HEK293 (cell line): Measurements from ENCODE around the gene TACC2.

Source experiments
- CTCF ChIA-PET: fragments of 350-600 bp; formaldehyde crosslinking; extraction: SDS; loops from one replicate; lab custom pipeline; 2021; ENCODE audit warnings: antibody characterized with exemption; lab: Yijun Ruan, JAX
- POLR2A ChIA-PET: fragments of 300-600 bp; formaldehyde crosslinking; extraction: SDS; loops from one replicate; lab custom pipeline; 2020; ENCODE audit warnings: antibody characterized with exemption, inconsistent platforms; lab: Yijun Ruan, JAX
- H3K27ac ChIP-seq: fragments of 200-500 bp; sonication (Bioruptor generic); 2 replicates; pipeline ENCODE4 v1.5.1; 2014; ENCODE audit warnings: low read depth, low read length, control low read depth, inconsistent platforms; ENCODE audit errors: extremely low read depth
- H3K36me3 ChIP-seq, 2 experiments: fragments of 200-500 bp in 1 of 2; sonication (Bioruptor generic) in 1 of 2; 1 replicate in 1 of 2; 2 replicates in 1 of 2; pipeline ENCODE4 v1.5.1; 2014 to 2017; ENCODE audit warnings: inconsistent platforms in 2 of 2, low read length in 2 of 2; ENCODE audit not compliant: control insufficient read depth in 2 of 2, insufficient read depth in 1 of 2
- H3K4me1 ChIP-seq: fragments of 200-500 bp; sonication (Bioruptor generic); 2 replicates; pipeline ENCODE4 v1.5.1; 2014; ENCODE audit warnings: mild to moderate bottlenecking, low read length, inconsistent platforms; ENCODE audit not compliant: control insufficient read depth, insufficient read depth
- H3K4me3 ChIP-seq: 2 replicates; pipeline ENCODE4 v1.5.1; 2011; ENCODE audit warnings: low read depth, mild to moderate bottlenecking, control low read depth, low read length, moderate library complexity
- H3K9me3 ChIP-seq: fragments of 200-500 bp; sonication (Bioruptor generic); 2 replicates; pipeline ENCODE4 v1.5.1; 2014; ENCODE audit warnings: low read depth, low read length, inconsistent platforms; ENCODE audit not compliant: control insufficient read depth, insufficient read depth
- GLIS1 ChIP-seq: fragments of 450-650 bp; formaldehyde crosslinking; IDR thresholded peaks from 2 replicates; pipeline ENCODE4 v1.5.1; 2016; ENCODE audit warnings: missing biosample characterization, missing genetic modification characterization
- HIC1 ChIP-seq: fragments of 450-650 bp; formaldehyde crosslinking; IDR thresholded peaks from 2 replicates; pipeline ENCODE4 v1.5.1; 2016; ENCODE audit warnings: missing biosample characterization, missing genetic modification characterization
- OVOL3 ChIP-seq: fragments of 450-650 bp; formaldehyde crosslinking; IDR thresholded peaks from 2 replicates; pipeline ENCODE4 v1.5.1; 2016; ENCODE audit warnings: missing biosample characterization, missing genetic modification characterization
- SETDB1 ChIP-seq: IDR thresholded peaks from one replicate; pipeline ENCODE4 v1.6.1; 2017; ENCODE audit warnings: mild to moderate bottlenecking, low read length, moderate library complexity, mixed read lengths; ENCODE audit not compliant: insufficient read length
- ZBTB21 ChIP-seq: fragments of 450-650 bp; formaldehyde crosslinking; IDR thresholded peaks from 2 replicates; pipeline ENCODE4 v1.5.1; 2017; ENCODE audit warnings: missing biosample characterization, missing genetic modification characterization
- ZBTB49 ChIP-seq: fragments of 450-650 bp; formaldehyde crosslinking; IDR thresholded peaks from 2 replicates; pipeline ENCODE4 v1.5.1; 2016; ENCODE audit warnings: missing biosample characterization, missing genetic modification characterization, low read depth
- ZBTB6 ChIP-seq: fragments of 450-650 bp; formaldehyde crosslinking; IDR thresholded peaks from 2 replicates; pipeline ENCODE4 v1.5.1; 2017; ENCODE audit warnings: missing biosample characterization, missing genetic modification characterization
- ZIC2 ChIP-seq: fragments of 450-650 bp; formaldehyde crosslinking; IDR thresholded peaks from 2 replicates; pipeline ENCODE4 v1.5.1; 2016; ENCODE audit warnings: missing biosample characterization, missing genetic modification characterization
- ZNF133 ChIP-seq: fragments of 450-650 bp; formaldehyde crosslinking; IDR thresholded peaks from 2 replicates; pipeline ENCODE4 v1.5.1; 2016; ENCODE audit warnings: missing biosample characterization, missing genetic modification characterization
- ZNF146 ChIP-seq: fragments of 450-650 bp; formaldehyde crosslinking; IDR thresholded peaks from 2 replicates; pipeline ENCODE4 v1.5.1; 2016; ENCODE audit warnings: missing biosample characterization, missing genetic modification characterization
- ZNF18 ChIP-seq: fragments of 450-650 bp; formaldehyde crosslinking; IDR thresholded peaks from 2 replicates; pipeline ENCODE4 v1.5.1; 2016; ENCODE audit warnings: missing biosample characterization, missing genetic modification characterization
- ZNF221 ChIP-seq: fragments of 450-650 bp; formaldehyde crosslinking; IDR thresholded peaks from 2 replicates; pipeline ENCODE4 v1.5.1; 2017; ENCODE audit warnings: missing biosample characterization, missing genetic modification characterization, borderline replicate concordance
- ZNF223 ChIP-seq: fragments of 450-650 bp; formaldehyde crosslinking; IDR thresholded peaks from 2 replicates; pipeline ENCODE4 v1.5.1; 2016; ENCODE audit warnings: missing biosample characterization, missing genetic modification characterization
- ZNF24 ChIP-seq: fragments of 450-650 bp; formaldehyde crosslinking; IDR thresholded peaks from 2 replicates; pipeline ENCODE4 v1.5.1; 2016; ENCODE audit warnings: missing biosample characterization, missing genetic modification characterization
- ZNF302 ChIP-seq: fragments of 450-650 bp; formaldehyde crosslinking; IDR thresholded peaks from 2 replicates; pipeline ENCODE4 v1.5.1; 2016; ENCODE audit warnings: missing biosample characterization, missing genetic modification characterization, low read depth
- ZNF585B ChIP-seq: fragments of 450-650 bp; formaldehyde crosslinking; IDR thresholded peaks from 2 replicates; pipeline ENCODE4 v1.5.1; 2016; ENCODE audit warnings: missing biosample characterization, missing genetic modification characterization
- ZNF621 ChIP-seq: fragments of 450-650 bp; formaldehyde crosslinking; IDR thresholded peaks from 2 replicates; pipeline ENCODE4 v1.5.1; 2017; ENCODE audit warnings: missing biosample characterization, missing genetic modification characterization
- ZNF660 ChIP-seq: fragments of 450-650 bp; IDR thresholded peaks from 2 replicates; pipeline ENCODE4 v1.5.1; 2018; ENCODE audit warnings: missing biosample characterization, mild to moderate bottlenecking, missing genetic modification characterization
- ZNF707 ChIP-seq: fragments of 450-650 bp; formaldehyde crosslinking; IDR thresholded peaks from 2 replicates; pipeline ENCODE4 v1.5.1; 2016; ENCODE audit warnings: missing biosample characterization, missing genetic modification characterization
- ZNF76 ChIP-seq: fragments of 450-650 bp; formaldehyde crosslinking; IDR thresholded peaks from 2 replicates; pipeline ENCODE4; 2016; ENCODE audit warnings: low read depth, missing biosample characterization, missing genetic modification characterization, borderline replicate concordance
- ZNF768 ChIP-seq: fragments of 450-650 bp; formaldehyde crosslinking; IDR thresholded peaks from 2 replicates; pipeline ENCODE4 v1.5.1; 2018; ENCODE audit warnings: missing biosample characterization, mild to moderate bottlenecking, missing genetic modification characterization

Gene TACC2

GRCh38 chr10:122082616-122083477, 93.9 kb downstream of the TACC2 start:
- Histone ChIP-seq H3K36me3 (no peaks in the 10 kb centered on the region), H3K4me3 (no peak overlapping the region), H3K27ac (no peak overlapping the region), H3K9me3 (no peaks in the 10 kb centered on the region), H3K4me1 (no peaks in the 10 kb centered on the region)
- CTCF ChIA-PET = no interaction called here
- POLR2A ChIA-PET = no interaction called here
- TF ChIP-seq ZNF221 (no peak), ZNF768 (tag by site-specific recombination) (no peak), SETDB1 (no peak), ZNF621 (tag by site-specific recombination) (no peak), ZIC2 (tag by site-specific recombination) (peak; percentile 89), ZNF660 (tag by site-specific recombination) (no peak), ZBTB49 (tag by site-specific recombination) (no peak), GLIS1 (tag by site-specific recombination) (peak; percentile 86), ZNF707 (tag by site-specific recombination) (no peak), ZNF24 (tag by site-specific recombination) (no peak), ZNF133 (tag by site-specific recombination) (no peak), ZNF302 (tag by site-specific recombination) (no peak), ZNF146 (tag by site-specific recombination) (no peak)

- H3K9me3 ChIP-seq = no peaks in the 10 kb centered on the region
- no peaks in the 10 kb centered on the region for H3K36me3 ChIP-seq
- TF ChIP-seq ZNF223 (tag by site-specific recombination) (no peak), ZNF585B (no peak), ZNF76 (tag by site-specific recombination) (no peak), ZBTB6 (tag by site-specific recombination) (no peak), ZNF768 (tag by site-specific recombination) (no peak), HIC1 (tag by site-specific recombination) (no peak), ZNF18 (tag by site-specific recombination) (no peak), OVOL3 (tag by site-specific recombination) (no peak), ZBTB21 (tag by site-specific recombination) (no peak)
- CTCF ChIA-PET = no interaction called here
- H3K4me3 ChIP-seq = no peak overlapping the region
- H3K27ac ChIP-seq = no peak overlapping the region
- POLR2A ChIA-PET = no interaction called here
- no peaks in the 10 kb centered on the region for H3K4me1 ChIP-seq
These were observed 94.6 kb downstream of the TACC2 start for GRCh38 chr10:122083478-122084025.
